Fibroblast of lung (primary cell): ENCODE results near the gene TBC1D8. TPM values are rescaled to one million over a fixed set of nuclear protein-coding genes. Genes with fewer than 3 reads are reported as not detected.

Experiments used
- DNase-seq, 2 donors: peaks; one replicate each; pipeline versions ENCODE4 v3.0.0 to v3.0.0-alpha.2; 2010; ENCODE audit warnings: low read depth in 2 of 2
- H2AFZ ChIP-seq: 2 replicates; pipeline ENCODE4 v1.5.1; 2012; ENCODE audit warnings: low read length, control low read depth, inconsistent platforms
- H3K27ac ChIP-seq: 2 replicates; pipeline ENCODE4 v1.5.1; 2011; ENCODE audit warnings: low read length, control low read depth; ENCODE audit not compliant: insufficient read depth
- H3K27me3 ChIP-seq: 2 replicates; pipeline ENCODE4 v1.5.1; 2011; ENCODE audit warnings: mild to moderate bottlenecking, low read length; ENCODE audit not compliant: control insufficient read depth, insufficient read depth
- H3K36me3 ChIP-seq: 2 replicates; pipeline ENCODE4 v1.5.1; 2011; ENCODE audit warnings: low read length; ENCODE audit not compliant: control insufficient read depth, insufficient read depth
- H3K4me1 ChIP-seq: 2 replicates; pipeline ENCODE4 v1.5.1; 2011; ENCODE audit warnings: low read length; ENCODE audit not compliant: control insufficient read depth, insufficient read depth; ENCODE audit errors: extremely low read depth
- H3K4me2 ChIP-seq: 2 replicates; pipeline ENCODE4 v1.5.1; 2011; ENCODE audit warnings: low read length, control low read depth; ENCODE audit not compliant: insufficient read depth; ENCODE audit errors: extremely low read depth
- H3K4me3 ChIP-seq, 4 experiments: fragments of 200-600 bp in 1 of 4; sonication (generic) in 1 of 4; replicated peaks in 1 of 4; 2 replicates each; pipeline ENCODE4 v1.5.1; 2011 to 2016; ENCODE audit warnings: low read length in 4 of 4, low read depth in 3 of 4, mild to moderate bottlenecking in 3 of 4, control low read depth in 2 of 4, inconsistent platforms in 1 of 4, mixed read lengths in 1 of 4; ENCODE audit not compliant: insufficient read depth in 1 of 4; ENCODE audit errors: control extremely low read depth in 1 of 4
- H3K79me2 ChIP-seq: 2 replicates; pipeline ENCODE4 v1.5.1; 2012; ENCODE audit warnings: mild to moderate bottlenecking, low read length, inconsistent platforms; ENCODE audit not compliant: control insufficient read depth, insufficient read depth
- H3K9ac ChIP-seq: 2 replicates; pipeline ENCODE4 v1.5.1; 2011; ENCODE audit warnings: mild to moderate bottlenecking, low read length, control low read depth; ENCODE audit not compliant: insufficient read depth
- H3K9me3 ChIP-seq: 2 replicates; pipeline ENCODE4 v1.5.1; 2012; ENCODE audit warnings: low read depth, low read length; ENCODE audit not compliant: control insufficient read depth, insufficient read depth
- H4K20me1 ChIP-seq: 2 replicates; pipeline ENCODE4 v1.5.1; 2011; ENCODE audit warnings: low read length; ENCODE audit not compliant: control insufficient read depth, insufficient read depth; ENCODE audit errors: extremely low read depth
- EZH2 ChIP-seq: IDR thresholded peaks from 2 replicates; pipeline ENCODE4 v1.5.1; 2012; ENCODE audit warnings: low read length, control low read depth, mild to moderate bottlenecking; ENCODE audit errors: missing control alignments
- polyA plus RNA-seq, 2 donors: library from polyadenylated mRNA; depleted of rRNA in 1 of 2; stranded (reverse) in 1 of 2; unstranded in 1 of 2; fragments of >200 nt; gene quantifications; 2 replicates each; pipeline ENCODE4 v1.2.1, GENCODE V29; 2011 to 2012; ENCODE audit warnings: missing spikeins in 1 of 2
- total RNA-seq: library from RNA; depleted of rRNA; stranded (reverse); fragments of >200 nt; gene quantifications from 2 replicates; pipeline ENCODE4 v1.2.1, GENCODE V29; 2014
- TF ChIP-seq, protein P1 (sequence below), 2 donors: IDR thresholded peaks in 1 of 2; conservative IDR thresholded peaks in 1 of 2; 1 replicate in 1 of 2; 2 replicates in 1 of 2; pipeline ENCODE4 v1.5.1; 2011 to 2012; ENCODE audit warnings: low read length in 2 of 2, control low read depth in 1 of 2, inconsistent platforms in 1 of 2, low read depth in 1 of 2, mild to moderate bottlenecking in 1 of 2

TBC1D8 gene
- total and polyA plus RNA-seq, 2 donors (not counting 1 experiment from before 2014, with no cell fraction given), result 3.8 to 5.4 TPM

GRCh38 chr2:100989666-100990065, 161.5 kb downstream of the TBC1D8 start:
- Histone ChIP-seq H3K9me3 (no peaks in the 10 kb centered on the region), H3K9ac (no peak overlapping the region), H3K4me3 (no peak overlapping the region), H2AFZ (no peak overlapping the region), H3K36me3 (no peaks in the 10 kb centered on the region), H3K4me2 (no peak overlapping the region), H3K79me2 (no peaks in the 10 kb centered on the region), H3K4me1 (no peaks in the 10 kb centered on the region), H4K20me1 (no peaks in the 10 kb centered on the region), H3K27ac (no peak overlapping the region), H3K27me3 (no peaks in the 10 kb centered on the region)
- DNase-seq, result no peak
- TF ChIP-seq, protein P1, sequence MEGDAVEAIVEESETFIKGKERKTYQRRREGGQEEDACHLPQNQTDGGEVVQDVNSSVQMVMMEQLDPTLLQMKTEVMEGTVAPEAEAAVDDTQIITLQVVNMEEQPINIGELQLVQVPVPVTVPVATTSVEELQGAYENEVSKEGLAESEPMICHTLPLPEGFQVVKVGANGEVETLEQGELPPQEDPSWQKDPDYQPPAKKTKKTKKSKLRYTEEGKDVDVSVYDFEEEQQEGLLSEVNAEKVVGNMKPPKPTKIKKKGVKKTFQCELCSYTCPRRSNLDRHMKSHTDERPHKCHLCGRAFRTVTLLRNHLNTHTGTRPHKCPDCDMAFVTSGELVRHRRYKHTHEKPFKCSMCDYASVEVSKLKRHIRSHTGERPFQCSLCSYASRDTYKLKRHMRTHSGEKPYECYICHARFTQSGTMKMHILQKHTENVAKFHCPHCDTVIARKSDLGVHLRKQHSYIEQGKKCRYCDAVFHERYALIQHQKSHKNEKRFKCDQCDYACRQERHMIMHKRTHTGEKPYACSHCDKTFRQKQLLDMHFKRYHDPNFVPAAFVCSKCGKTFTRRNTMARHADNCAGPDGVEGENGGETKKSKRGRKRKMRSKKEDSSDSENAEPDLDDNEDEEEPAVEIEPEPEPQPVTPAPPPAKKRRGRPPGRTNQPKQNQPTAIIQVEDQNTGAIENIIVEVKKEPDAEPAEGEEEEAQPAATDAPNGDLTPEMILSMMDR (conservative IDR thresholded peaks at IDR 0.05 in 1 of 2, IDR thresholded peaks at IDR 0.05 in 1 of 2; ENCODE audit: low read depth in 1 of 2, low read length in 2 of 2), result no peak
- TF ChIP-seq EZH2, result no peak

GRCh38 chr2:100988630-100989417, 162.4 kb downstream of the TBC1D8 start:
- no peak overlapping the region for H3K27ac ChIP-seq
- H3K4me1 ChIP-seq, result no peaks in the 10 kb centered on the region
- peak in 1 of 2 donors; percentile 10 for DNase-seq

GRCh38 chr2:100987974-100988373, 163.2 kb downstream of the TBC1D8 start:
- H3K79me2 ChIP-seq, result no peaks in the 10 kb centered on the region
- H3K4me1 ChIP-seq, result no peaks in the 10 kb centered on the region
- no peaks in the 10 kb centered on the region for H3K27me3 ChIP-seq
- H3K27ac ChIP-seq, result no peak overlapping the region
- TF ChIP-seq, protein P1 (conservative IDR thresholded peaks at IDR 0.05 in 1 of 2, IDR thresholded peaks at IDR 0.05 in 1 of 2; ENCODE audit: low read depth in 1 of 2, low read length in 2 of 2), result no peak
- no peak for TF ChIP-seq EZH2
- no peaks in the 10 kb centered on the region for H3K36me3 ChIP-seq
- H3K4me3 ChIP-seq, result no peak overlapping the region
- H2AFZ ChIP-seq, result no peak overlapping the region
- H4K20me1 ChIP-seq, result no peaks in the 10 kb centered on the region
- no peaks in the 10 kb centered on the region for H3K9me3 ChIP-seq
- DNase-seq, result no peak
- no peak overlapping the region for H3K4me2 ChIP-seq
- H3K9ac ChIP-seq, result no peak overlapping the region

More at GRCh38 chr2:100988630-100989417, 162.4 kb downstream of the TBC1D8 start:
- Histone ChIP-seq H3K79me2 (no peaks in the 10 kb centered on the region), H3K27me3 (no peaks in the 10 kb centered on the region), H3K36me3 (no peaks in the 10 kb centered on the region), H3K4me2 (no peak overlapping the region), H2AFZ (no peak overlapping the region), H3K4me3 (no peak overlapping the region), H4K20me1 (no peaks in the 10 kb centered on the region), H3K9me3 (no peaks in the 10 kb centered on the region), H3K9ac (no peak overlapping the region)
- TF ChIP-seq, protein P1 (conservative IDR thresholded peaks at IDR 0.05 in 1 of 2, IDR thresholded peaks at IDR 0.05 in 1 of 2; ENCODE audit: low read depth in 1 of 2, low read length in 2 of 2), result no peak
- TF ChIP-seq EZH2, result no peak
